Hepatocyte (in vitro differentiated cells): ENCODE data around the gene SHMT2.

Source experiments
- CTCF ChIP-seq: fragments of 200-600 bp; sonication (generic); IDR thresholded peaks from 2 replicates; pipeline ENCODE4 v1.5.1; 2016; ENCODE audit warnings: antibody characterized with exemption, mild to moderate bottlenecking; ENCODE audit not compliant: poor library complexity
- EZH2 ChIP-seq: fragments of 200-600 bp; sonication (generic); IDR thresholded peaks from 2 replicates; pipeline ENCODE4 v1.6.1; 2016; ENCODE audit warnings: antibody characterized with exemption, mild to moderate bottlenecking, borderline replicate concordance
- EZH2phosphoT487 ChIP-seq: fragments of 200-600 bp; sonication (generic); IDR thresholded peaks from one replicate; pipeline ENCODE4 v1.6.1; 2018; ENCODE audit warnings: antibody characterized with exemption, mild to moderate bottlenecking, low read depth, moderate library complexity; ENCODE audit not compliant: unreplicated experiment, severe bottlenecking

DNA sequence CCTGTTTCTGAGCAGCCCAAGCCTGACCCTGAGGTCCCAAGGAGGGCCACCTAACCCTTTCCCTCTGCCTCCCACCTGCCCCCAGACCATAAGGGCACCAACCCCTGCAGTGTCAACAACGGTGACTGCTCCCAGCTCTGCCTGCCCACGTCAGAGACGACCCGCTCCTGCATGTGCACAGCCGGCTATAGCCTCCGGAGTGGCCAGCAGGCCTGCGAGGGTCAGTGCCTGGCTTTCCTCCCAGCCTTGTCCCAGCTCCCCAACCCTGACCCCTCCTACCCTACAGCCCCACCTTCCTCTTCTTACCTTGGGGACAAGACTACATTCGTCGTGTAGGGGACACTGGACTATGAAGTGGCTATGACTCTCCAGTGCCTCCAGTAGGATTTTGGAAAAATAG, 48.4 kb upstream of the SHMT2 start:
- no peak for TF ChIP-seq CTCF
- TF ChIP-seq EZH2 = no peak
- TF ChIP-seq EZH2phosphoT487 = no peak
